ENCODE data around the gene U2AF2. TPM values are rescaled to one million over a fixed set of nuclear protein-coding genes. Genes with fewer than 3 reads are reported as not detected.

Gene U2AF2
- total RNA-seq, 1 experiment from 2014 or later = 239 TPM

DNA sequence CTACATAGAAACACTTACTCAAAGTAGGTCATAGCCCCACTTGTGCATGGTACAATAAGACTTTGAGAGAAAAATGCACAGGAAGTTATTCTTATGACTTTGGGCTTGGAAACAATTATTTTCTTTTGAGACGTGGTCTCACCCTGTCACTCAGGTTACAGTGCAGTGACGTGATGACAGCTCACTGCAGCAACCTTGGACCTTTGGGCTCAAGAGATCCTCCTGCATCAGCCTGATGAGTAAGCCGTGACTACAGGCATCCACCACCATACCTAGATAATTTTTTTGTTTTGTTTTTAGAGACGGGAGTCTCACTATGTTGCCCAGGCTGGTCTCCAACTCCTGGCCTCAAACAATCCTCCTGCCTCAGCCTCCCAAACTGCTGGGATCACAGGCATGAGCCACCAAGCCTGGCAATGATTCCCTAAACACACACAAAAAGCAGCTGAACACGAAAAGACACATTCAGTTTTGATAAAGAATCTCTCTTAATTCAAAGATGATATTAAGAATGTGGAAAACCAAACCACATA lies 65.4 kb downstream of the U2AF2 start:
- DNase-seq (ENCODE audit: low spot score) = no peak
- in situ Hi-C loops (cut with HindIII; ENCODE audit: low sequenced_read_pairs) = no loop called here

DNA sequence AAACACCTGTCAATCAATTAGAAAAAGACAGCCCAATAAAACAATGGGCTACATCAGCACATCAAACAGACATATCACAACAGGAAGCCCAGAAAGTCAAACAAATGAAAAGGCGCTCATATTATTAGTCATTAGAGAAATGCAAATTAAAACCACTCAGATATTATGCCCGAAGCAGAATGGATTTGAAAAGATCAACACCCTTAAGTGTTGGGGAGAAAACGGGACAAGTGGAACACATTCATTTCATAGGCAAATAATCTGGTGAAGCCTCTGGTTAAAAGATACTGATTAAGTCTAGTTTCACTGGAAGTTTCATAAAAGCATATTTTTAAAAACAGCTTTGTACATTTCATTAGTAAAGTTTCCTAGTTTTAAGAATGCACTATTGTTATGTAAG lies 66.0 kb downstream of the U2AF2 start:
- no peak for DNase-seq (ENCODE audit: low spot score)
- in situ Hi-C loops (cut with HindIII; ENCODE audit: low sequenced_read_pairs) = no loop called here

DNA sequence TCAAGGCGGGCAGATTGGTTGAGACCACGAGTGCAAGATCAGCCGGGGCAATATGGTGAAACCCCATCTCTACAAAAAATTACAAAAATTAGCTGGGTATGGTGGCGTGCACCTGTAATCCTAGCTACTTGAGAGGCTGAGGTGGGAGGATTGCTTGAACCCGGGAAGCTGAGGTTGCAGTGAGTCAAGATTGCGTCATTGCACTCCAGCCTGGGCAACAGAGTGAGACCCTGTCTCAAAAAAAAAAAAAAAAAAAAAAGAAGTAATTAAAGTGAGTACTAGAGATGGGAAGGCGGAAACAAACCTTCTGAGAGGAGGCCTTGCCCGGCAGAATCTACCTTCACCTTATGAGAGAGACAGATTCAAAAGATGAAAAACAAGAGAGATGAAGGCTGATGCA lies 68.7 kb downstream of the U2AF2 start:
- DNase-seq (ENCODE audit: low spot score) = no peak
- in situ Hi-C loops (cut with HindIII; ENCODE audit: low sequenced_read_pairs) = no loop called here

Other genes with a start within 250 kb of the U2AF2 start
- 329 and 348 TPM in 2 replicates for gene UBE2S, start 247.2 kb upstream of the U2AF2 start, total RNA-seq (2014; rRNA removed; shearing (Covaris generic))
- not detected in 2 replicates for gene SHISA7, start 211.7 kb upstream of the U2AF2 start, total RNA-seq (2014; rRNA removed; shearing (Covaris generic))
- 186 and 197 TPM in 2 replicates for gene ISOC2, start 193.4 kb upstream of the U2AF2 start, total RNA-seq (2014; rRNA removed; shearing (Covaris generic))
- not detected in 2 replicates for gene C19orf85, start 190.3 kb upstream of the U2AF2 start, total RNA-seq (2014; rRNA removed; shearing (Covaris generic))
- gene ZNF628, start 178.4 kb upstream of the U2AF2 start, total RNA-seq (2014; rRNA removed; shearing (Covaris generic)) = 13.3 and 27.6 TPM in 2 replicates
- 143 and 157 TPM in 2 replicates for gene NAT14, start 169.8 kb upstream of the U2AF2 start, total RNA-seq (2014; rRNA removed; shearing (Covaris generic))
- gene SSC5D, start 166.6 kb upstream of the U2AF2 start, total RNA-seq (2014; rRNA removed; shearing (Covaris generic)) = 2.5 and 9.4 TPM in 2 replicates
- 1.9 and 3.6 TPM in 2 replicates for gene SBK2, start 117.9 kb upstream of the U2AF2 start, total RNA-seq (2014; rRNA removed; shearing (Covaris generic))
- 0.31 and 0.37 TPM in 2 replicates for gene SBK3, start 109.5 kb upstream of the U2AF2 start, total RNA-seq (2014; rRNA removed; shearing (Covaris generic))
- 10.0 and 16.2 TPM in 2 replicates for gene ZNF579, start 74.2 kb upstream of the U2AF2 start, total RNA-seq (2014; rRNA removed; shearing (Covaris generic))
- gene FIZ1, start 55.5 kb upstream of the U2AF2 start, total RNA-seq (2014; rRNA removed; shearing (Covaris generic)) = 5.2 and 7.7 TPM in 2 replicates
- gene ZNF524, start 54.7 kb upstream of the U2AF2 start, total RNA-seq (2014; rRNA removed; shearing (Covaris generic)) = 8.4 and 19.8 TPM in 2 replicates
- 1.6 and 1.7 TPM in 2 replicates for gene ZNF865, start 49.4 kb upstream of the U2AF2 start, total RNA-seq (2014; rRNA removed; shearing (Covaris generic))
- 6.8 and 21.0 TPM in 2 replicates for gene ZNF784, start 30.5 kb upstream of the U2AF2 start, total RNA-seq (2014; rRNA removed; shearing (Covaris generic))
- gene ZNF580, start 14.0 kb upstream of the U2AF2 start, total RNA-seq (2014; rRNA removed; shearing (Covaris generic)) = 5.1 and 17.4 TPM in 2 replicates
- gene ZNF581, start 11.4 kb upstream of the U2AF2 start, total RNA-seq (2014; rRNA removed; shearing (Covaris generic)) = 31.0 and 53.7 TPM in 2 replicates
- gene CCDC106, start 6.8 kb upstream of the U2AF2 start, total RNA-seq (2014; rRNA removed; shearing (Covaris generic)) = 24.9 and 29.0 TPM in 2 replicates
- gene EPN1, start 20.2 kb downstream of the U2AF2 start, total RNA-seq (2014; rRNA removed; shearing (Covaris generic)) = 40.6 and 89.1 TPM in 2 replicates
- not detected in 2 replicates for gene NLRP9, start 83.4 kb downstream of the U2AF2 start, total RNA-seq (2014; rRNA removed; shearing (Covaris generic))
- gene RFPL4A, start 104.1 kb downstream of the U2AF2 start, total RNA-seq (2014; rRNA removed; shearing (Covaris generic)) = 0.49 and 3.1 TPM in 2 replicates
- 0.17 and 0.18 TPM in 2 replicates for gene RFPL4AL1, start 114.1 kb downstream of the U2AF2 start, total RNA-seq (2014; rRNA removed; shearing (Covaris generic))
- gene NLRP11, start 177.0 kb downstream of the U2AF2 start, total RNA-seq (2014; rRNA removed; shearing (Covaris generic)) = 1.4 and 1.6 TPM in 2 replicates
- 0.07 TPM in 1 of 2 replicates, not detected in the other for gene NLRP4, start 181.5 kb downstream of the U2AF2 start, total RNA-seq (2014; rRNA removed; shearing (Covaris generic))